Head of caudate nucleus (tissue), 42 donors: ENCODE results near the gene CRACDL.
"Not testable (repeated sequence)": the region's sequence is repeated elsewhere in the genome, so short reads cannot be mapped to it uniquely, and the experiment has no call there.

Experiments
- DNase-seq, 42 donors: peaks; one replicate each; pipeline versions ENCODE4 v3.0.0 to v3.0.0-alpha.2; 2020 to 2021; ENCODE audit warnings: mixed read lengths in 7 of 42
- intact Hi-C: fragments of 100-400 bp; cut with DNase I; formaldehyde crosslinking; loops from one replicate; pipeline ENCODE4 v1.15.0; 2022

Gene CRACDL

GRCh38 chr2:98910349-98911125 is 25.5 kb downstream of the CRACDL start:
- peak in 15 of 42 donors; percentile 3 to 73 (median 39) for DNase-seq
- intact Hi-C loops = no loop called here

- peak in 11 of 42 donors; percentile 6 to 38 (median 17) for DNase-seq
- intact Hi-C loops = no loop called here
Measured at GRCh38 chr2:98909317-98910211, 26.5 kb downstream of the CRACDL start.

- peak in 13 of 42 donors; percentile 2 to 66 (median 24) for DNase-seq
- intact Hi-C loops = no loop called here
Measured at GRCh38 chr2:98908931-98909316, 27.1 kb downstream of the CRACDL start.

- peak in 11 of 42 donors; percentile 4 to 36 (median 15) for DNase-seq
- intact Hi-C loops = no loop called here
Measured at GRCh38 chr2:98907966-98908905, 27.8 kb downstream of the CRACDL start.

GRCh38 chr2:98907385-98907784 is 28.6 kb downstream of the CRACDL start:
- peak in 9 of 42 donors; percentile 2 to 26 (median 14) for DNase-seq
- intact Hi-C loops = no loop called here

- intact Hi-C loops = no loop called here
- DNase-seq = peak in 12 of 42 donors; percentile 1 to 43 (median 12)
Measured at GRCh38 chr2:98903767-98904485, 32.1 kb downstream of the CRACDL start.

GRCh38 chr2:98903064-98903355 is 33.0 kb downstream of the CRACDL start:
- intact Hi-C loops = no loop called here
- peak in 10 of 42 donors; percentile 1 to 37 (median 12) for DNase-seq

- intact Hi-C loops = no loop called here
- DNase-seq = peak in 11 of 42 donors; percentile 0 to 33 (median 11)
Measured at GRCh38 chr2:98902209-98903063, 33.6 kb downstream of the CRACDL start.

- intact Hi-C loops = no loop called here
Measured at GRCh38 chr2:98901702-98902101, 34.3 kb downstream of the CRACDL start.

GRCh38 chr2:98901291-98901690 is 34.7 kb downstream of the CRACDL start:
- DNase-seq = peak in 8 of 42 donors; percentile 1 to 28 (median 10)
- intact Hi-C loops = no loop called here

More at GRCh38 chr2:98901702-98902101, 34.3 kb downstream of the CRACDL start:
- DNase-seq = peak in 11 of 42 donors; percentile 0 to 33 (median 7)

- intact Hi-C loops = no loop called here
- DNase-seq = peak in 9 of 42 donors; percentile 0 to 31 (median 9)
Measured at GRCh38 chr2:98900721-98901120, 35.3 kb downstream of the CRACDL start.

- DNase-seq = peak in 1 of 42 donors; percentile 15
- intact Hi-C loops = not testable (repeated sequence)
Measured at GRCh38 chr2:98899703-98900078, 36.3 kb downstream of the CRACDL start.

- DNase-seq = peak in 9 of 42 donors; percentile 5 to 35 (median 23)
- intact Hi-C loops = no loop called here
Measured at GRCh38 chr2:98899041-98899702, 36.9 kb downstream of the CRACDL start.

GRCh38 chr2:98898423-98898841 is 37.6 kb downstream of the CRACDL start:
- peak in 11 of 42 donors; percentile 14 to 61 (median 35) for DNase-seq
- intact Hi-C loops = no loop called here

- peak in 10 of 42 donors; percentile 1 to 35 (median 6) for DNase-seq
- intact Hi-C loops = no loop called here
Measured at GRCh38 chr2:98897746-98898145, 38.3 kb downstream of the CRACDL start.

- DNase-seq = peak in 11 of 42 donors; percentile 1 to 32 (median 9)
- intact Hi-C loops = no loop called here
Measured at GRCh38 chr2:98896944-98897343, 39.1 kb downstream of the CRACDL start.

- intact Hi-C loops = no loop called here
- peak in 10 of 42 donors; percentile 2 to 35 (median 12) for DNase-seq
Measured at GRCh38 chr2:98896416-98896815, 39.6 kb downstream of the CRACDL start.
